T-helper 2 cell treated with Interferon-gamma antibody and Interleukin-4, amounts not matched to agents 5 μg/mL and 100 μg/mL, for 36 hours (primary cell): ENCODE measurements around the gene RPS6KL1.
"Not testable (repeated sequence)": the region's sequence is repeated elsewhere in the genome, so short reads cannot be mapped to it uniquely, and the experiment has no call there.

Experiments
- DNase-seq: peaks from one replicate; pipeline ENCODE4 v3.0.0; 2021; ENCODE audit warnings: low spot score
- H3K27ac Mint-ChIP-seq: one replicate; pipeline ENCODE4 v1.8.0; 2021; ENCODE audit warnings: mild to moderate bottlenecking, mixed read lengths
- H3K27me3 Mint-ChIP-seq: one replicate; pipeline ENCODE4 v1.8.0; 2021; ENCODE audit warnings: low read depth, mixed read lengths
- H3K36me3 Mint-ChIP-seq: one replicate; pipeline ENCODE4 v1.8.0; 2021; ENCODE audit warnings: low read depth, mixed read lengths
- H3K4me1 Mint-ChIP-seq: one replicate; pipeline ENCODE4 v1.8.0; 2021; ENCODE audit warnings: low read depth, mixed read lengths
- H3K4me3 Mint-ChIP-seq: one replicate; pipeline ENCODE4 v1.8.0; 2022; ENCODE audit warnings: mild to moderate bottlenecking, moderate library complexity, mixed read lengths
- H3K9me3 Mint-ChIP-seq: one replicate; pipeline ENCODE4 v1.8.0; 2021; ENCODE audit warnings: mixed read lengths

Gene RPS6KL1

DNA sequence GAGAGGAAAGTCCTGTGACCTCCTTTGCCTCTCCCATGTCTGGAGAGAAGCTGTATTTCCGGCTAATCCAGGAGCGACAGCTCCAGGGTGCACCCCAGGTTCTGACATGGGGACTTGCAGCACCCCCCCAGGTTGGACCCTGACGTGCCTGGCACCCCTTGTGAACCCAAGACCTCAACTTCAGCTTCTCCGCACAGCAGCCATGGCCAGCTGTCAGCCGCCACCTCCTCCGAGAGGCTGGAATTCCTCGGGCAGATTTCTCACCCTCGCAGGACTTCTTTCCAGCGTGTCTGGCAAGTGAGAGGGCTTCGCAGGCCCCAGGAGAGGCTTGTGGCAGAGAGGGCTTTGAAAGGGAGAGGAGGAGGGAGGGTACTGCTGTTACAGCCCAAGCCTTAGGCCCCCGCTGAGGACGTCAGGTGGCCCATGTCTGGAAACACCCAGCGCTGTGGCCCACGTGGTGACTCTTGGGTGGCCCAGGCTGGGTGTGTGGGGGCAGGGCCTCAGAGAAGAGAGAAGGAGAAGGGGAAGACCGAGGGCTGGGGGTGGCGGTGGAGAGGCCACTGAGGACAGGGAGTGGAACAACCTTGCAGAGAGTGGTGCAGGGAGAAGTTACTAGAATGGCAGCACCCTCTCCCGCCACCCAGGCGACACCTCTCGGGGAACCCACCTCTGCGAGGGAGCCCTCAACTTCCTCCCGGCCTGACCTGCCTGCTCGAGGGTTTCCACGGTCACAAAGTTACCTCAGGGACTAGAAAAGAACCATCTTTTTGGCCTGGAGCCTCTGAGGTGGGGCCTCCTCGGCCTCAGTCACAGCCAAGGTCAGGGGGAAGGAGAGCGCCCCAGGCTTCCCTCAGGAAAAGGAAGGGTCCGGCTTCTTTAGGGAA lies 11.7 kb upstream of the RPS6KL1 start:
- DNase-seq: no peak
- H3K4me1 Mint-ChIP-seq: peaks cover 21% of the 10 kb centered on the region

GRCh38 chr14:74934041-74934440 lies 11.0 kb upstream of the RPS6KL1 start:
- Mint-ChIP-seq H3K36me3 (no peaks in the 10 kb centered on the region), H3K27ac (no peak overlapping the region), H3K4me1 (peaks cover 23% of the 10 kb centered on the region), H3K9me3 (no peaks in the 10 kb centered on the region), H3K4me3 (no peak overlapping the region), H3K27me3 (peaks cover 7% of the 10 kb centered on the region)
- no peak for DNase-seq

More for the DNA sequence above, 11.7 kb upstream of the RPS6KL1 start:
- no peaks in the 10 kb centered on the region for H3K36me3 Mint-ChIP-seq
- H3K27ac Mint-ChIP-seq: no peak overlapping the region
- no peak overlapping the region for H3K4me3 Mint-ChIP-seq
- H3K27me3 Mint-ChIP-seq: peaks cover 7% of the 10 kb centered on the region
- H3K9me3 Mint-ChIP-seq: no peaks in the 10 kb centered on the region

GRCh38 chr14:74932936-74933335 lies 9.9 kb upstream of the RPS6KL1 start:
- not testable (repeated sequence) for H3K36me3 Mint-ChIP-seq, DNase-seq, H3K9me3 Mint-ChIP-seq, H3K27ac Mint-ChIP-seq, H3K4me3 Mint-ChIP-seq, H3K27me3 Mint-ChIP-seq
- peaks cover 21% of the 10 kb centered on the region for H3K4me1 Mint-ChIP-seq

GRCh38 chr14:74932401-74932901 lies 9.4 kb upstream of the RPS6KL1 start:
- Mint-ChIP-seq H3K27ac (peak overlapping the region; percentile 22), H3K4me3 (no peak overlapping the region)
- no peak for DNase-seq

DNA sequence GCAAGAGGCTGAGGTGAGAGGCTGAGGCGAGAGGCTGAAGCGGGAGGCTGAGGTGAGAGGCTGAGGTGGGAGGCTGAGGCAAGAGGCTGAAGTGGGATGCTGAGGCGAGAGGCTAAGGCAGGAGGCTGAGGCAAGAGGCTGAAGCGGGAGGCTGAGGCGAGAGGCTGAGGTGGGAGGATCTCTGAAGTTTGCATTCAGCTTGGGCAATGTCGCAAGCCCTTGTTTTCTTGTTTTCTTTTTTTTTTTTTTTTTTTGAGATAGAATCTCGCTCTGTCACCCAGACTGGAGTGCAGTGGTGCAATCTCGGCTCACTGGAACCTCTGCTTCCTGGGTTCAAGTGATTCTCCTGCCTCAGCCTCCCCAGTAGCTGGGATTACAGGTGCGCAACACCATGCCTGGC lies 8.7 kb upstream of the RPS6KL1 start:
- H3K4me3 Mint-ChIP-seq, DNase-seq, H3K36me3 Mint-ChIP-seq, H3K27ac Mint-ChIP-seq, H3K9me3 Mint-ChIP-seq: not testable (repeated sequence)
- Mint-ChIP-seq H3K4me1 (peaks cover 11% of the 10 kb centered on the region), H3K27me3 (peaks cover 11% of the 10 kb centered on the region)

More at GRCh38 chr14:74932401-74932901, 9.4 kb upstream of the RPS6KL1 start:
- no peaks in the 10 kb centered on the region for H3K9me3 Mint-ChIP-seq
- no peaks in the 10 kb centered on the region for H3K36me3 Mint-ChIP-seq
- H3K27me3 Mint-ChIP-seq: peaks cover 11% of the 10 kb centered on the region
- H3K4me1 Mint-ChIP-seq: peaks cover 17% of the 10 kb centered on the region

- Mint-ChIP-seq H3K27me3 (peaks cover 17% of the 10 kb centered on the region), H3K36me3 (no peaks in the 10 kb centered on the region), H3K4me3 (no peak overlapping the region), H3K4me1 (peaks cover 10% of the 10 kb centered on the region), H3K27ac (no peak overlapping the region), H3K9me3 (no peaks in the 10 kb centered on the region)
- DNase-seq: no peak
Observed at GRCh38 chr14:74929242-74929641, 6.2 kb upstream of the RPS6KL1 start.

DNA sequence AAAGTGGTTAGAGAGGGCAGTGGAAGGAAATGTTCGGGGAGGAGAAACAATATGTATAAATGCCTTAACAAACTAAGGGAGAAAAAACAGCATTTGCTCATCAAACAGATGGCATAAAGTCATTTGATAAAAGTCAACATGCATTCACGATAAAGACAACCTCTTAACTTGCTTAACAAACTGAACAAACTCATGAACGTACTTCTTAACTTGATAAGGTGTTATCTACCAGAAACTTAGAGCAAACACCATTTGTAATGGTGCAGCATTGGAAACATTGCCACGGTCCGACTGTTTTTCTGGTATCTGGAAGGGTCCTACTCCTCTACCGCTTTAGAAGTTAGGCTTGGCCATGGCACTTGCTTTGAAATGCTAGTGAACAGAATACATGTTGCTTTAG lies 4.2 kb upstream of the RPS6KL1 start:
- H3K36me3 Mint-ChIP-seq: no peaks in the 10 kb centered on the region
- no peaks in the 10 kb centered on the region for H3K9me3 Mint-ChIP-seq
- peaks cover 12% of the 10 kb centered on the region for H3K27me3 Mint-ChIP-seq
- no peak overlapping the region for H3K4me3 Mint-ChIP-seq
- no peak for DNase-seq
- H3K4me1 Mint-ChIP-seq: peaks cover 6% of the 10 kb centered on the region
- no peak overlapping the region for H3K27ac Mint-ChIP-seq

GRCh38 chr14:74924061-74924460 lies 1.0 kb upstream of the RPS6KL1 start:
- H3K36me3 Mint-ChIP-seq: no peaks in the 10 kb centered on the region
- H3K27me3 Mint-ChIP-seq: peaks cover 9% of the 10 kb centered on the region
- H3K9me3 Mint-ChIP-seq: no peaks in the 10 kb centered on the region
- H3K4me1 Mint-ChIP-seq: peaks cover 4% of the 10 kb centered on the region
- H3K27ac Mint-ChIP-seq: no peak overlapping the region
- H3K4me3 Mint-ChIP-seq: peak overlapping the region; percentile 2
- no peak for DNase-seq

DNA sequence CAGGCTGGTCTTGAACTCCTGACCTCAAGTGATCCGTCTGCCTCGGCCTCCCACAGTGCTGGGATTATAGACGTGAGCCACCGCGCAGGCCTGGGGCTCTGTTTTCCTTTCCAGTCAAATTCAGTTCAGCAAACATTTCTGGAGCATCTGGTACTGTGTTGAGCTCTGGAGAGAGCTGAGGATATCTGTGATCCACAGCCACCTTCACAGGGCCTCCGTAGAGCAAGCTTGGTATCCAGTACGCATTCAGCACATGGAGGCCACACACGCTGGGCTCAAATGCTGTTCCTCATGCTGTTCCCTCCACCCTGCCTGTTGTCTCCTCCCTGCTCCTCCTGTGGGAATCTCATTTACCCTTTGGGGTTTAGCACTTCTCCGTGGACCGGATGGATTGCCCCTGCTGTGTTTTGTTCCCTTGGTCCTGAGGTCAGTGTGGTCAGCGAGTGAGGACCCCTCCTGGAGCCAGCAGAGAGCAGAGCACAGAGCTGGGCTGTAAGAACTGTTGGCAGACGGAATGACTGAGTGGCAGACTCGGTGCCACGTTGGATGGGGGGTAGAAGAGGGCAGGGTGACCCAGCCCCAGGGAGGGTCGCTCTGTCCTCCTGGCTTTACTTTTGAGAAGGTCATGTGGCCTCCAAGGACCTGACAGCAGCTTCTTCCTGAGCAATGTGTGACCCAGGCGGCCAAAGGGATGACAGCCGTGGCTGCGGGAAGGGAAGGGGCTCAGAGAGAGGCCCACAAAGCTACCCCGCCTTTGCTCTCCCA lies 891 bp downstream of the RPS6KL1 start:
- Mint-ChIP-seq H3K27me3 (peaks cover 6% of the 10 kb centered on the region), H3K9me3 (no peaks in the 10 kb centered on the region), H3K4me3 (peak overlapping the region; percentile 76), H3K4me1 (peaks cover 3% of the 10 kb centered on the region), H3K36me3 (no peaks in the 10 kb centered on the region), H3K27ac (peak overlapping the region; percentile 62)
- DNase-seq: no peak

GRCh38 chr14:74921053-74921620 lies 1.9 kb downstream of the RPS6KL1 start:
- DNase-seq: no peak
- no peaks in the 10 kb centered on the region for H3K36me3 Mint-ChIP-seq
- peaks cover 3% of the 10 kb centered on the region for H3K4me1 Mint-ChIP-seq
- H3K4me3 Mint-ChIP-seq: no peak overlapping the region
- H3K27me3 Mint-ChIP-seq: peaks cover 4% of the 10 kb centered on the region
- no peaks in the 10 kb centered on the region for H3K9me3 Mint-ChIP-seq
- no peak overlapping the region for H3K27ac Mint-ChIP-seq

DNA sequence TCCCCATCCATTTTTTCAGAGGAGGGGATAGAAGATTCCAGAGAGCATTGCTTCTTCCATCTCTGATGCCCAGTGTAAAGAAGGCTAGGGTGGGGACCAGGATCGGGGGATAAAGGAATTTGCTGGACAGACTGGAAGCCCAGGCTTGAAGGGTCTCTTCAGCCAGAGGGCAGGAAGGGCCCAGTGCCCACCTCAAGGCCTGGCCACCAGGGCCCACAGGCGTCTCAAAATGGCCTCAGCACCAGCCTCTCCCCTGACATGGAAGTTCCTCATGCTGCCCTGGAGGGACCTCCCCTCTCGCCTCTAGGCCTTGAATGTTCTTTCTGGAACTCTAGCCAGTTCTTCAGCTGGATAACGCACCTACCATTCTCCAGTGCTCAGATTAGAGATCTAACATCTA lies 2.8 kb downstream of the RPS6KL1 start:
- Mint-ChIP-seq H3K27ac (no peak overlapping the region), H3K27me3 (peaks cover 4% of the 10 kb centered on the region), H3K4me3 (no peak overlapping the region), H3K4me1 (peaks cover 3% of the 10 kb centered on the region), H3K36me3 (no peaks in the 10 kb centered on the region), H3K9me3 (no peaks in the 10 kb centered on the region)
- no peak for DNase-seq

- H3K4me3 Mint-ChIP-seq: no peak overlapping the region
- no peak overlapping the region for H3K27ac Mint-ChIP-seq
- no peaks in the 10 kb centered on the region for H3K27me3 Mint-ChIP-seq
Observed at GRCh38 chr14:74919421-74920165, 3.5 kb downstream of the RPS6KL1 start.

DNA sequence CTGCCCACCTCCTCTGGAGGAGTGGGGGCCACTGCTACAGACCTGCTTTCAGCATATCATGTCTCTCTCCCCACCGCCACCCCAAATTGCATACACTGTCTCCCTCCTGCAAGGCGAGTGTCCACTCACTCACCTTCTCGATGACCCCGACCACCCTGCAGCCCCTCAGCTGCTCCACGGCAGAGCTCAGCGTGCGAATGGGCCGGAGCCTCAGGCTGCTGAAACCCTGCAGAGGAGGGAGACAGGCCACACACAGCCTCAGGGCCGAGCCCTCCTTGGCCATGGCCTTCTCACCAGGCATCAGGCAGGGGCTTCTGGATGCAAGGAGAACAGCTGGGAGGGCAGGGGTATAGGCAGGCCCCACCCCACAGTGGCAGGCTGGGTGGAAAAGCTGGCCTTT lies 4.7 kb downstream of the RPS6KL1 start:
- DNase-seq: no peak
- Mint-ChIP-seq H3K36me3 (no peaks in the 10 kb centered on the region), H3K4me3 (no peak overlapping the region), H3K27ac (no peak overlapping the region), H3K27me3 (no peaks in the 10 kb centered on the region), H3K4me1 (peaks cover 3% of the 10 kb centered on the region), H3K9me3 (no peaks in the 10 kb centered on the region)

More at GRCh38 chr14:74919421-74920165, 3.5 kb downstream of the RPS6KL1 start:
- no peaks in the 10 kb centered on the region for H3K9me3 Mint-ChIP-seq
- H3K4me1 Mint-ChIP-seq: peaks cover 3% of the 10 kb centered on the region
- no peaks in the 10 kb centered on the region for H3K36me3 Mint-ChIP-seq
- no peak for DNase-seq
